Activated CD8-positive, alpha-beta memory T cell treated with anti-CD3 and anti-CD28 coated beads for 48 hours (primary cell): ENCODE measurements around the gene UBAC2.
A peak's percentile ranks its signal among the peaks of the same experiment; 100 is the strongest.
"Not testable (repeated sequence)": the region's sequence is repeated elsewhere in the genome, so short reads cannot be mapped to it uniquely, and the experiment has no call there.

ENCODE experiments used
- DNase-seq, 3 experiments: peaks; one replicate each; pipeline ENCODE4 v3.0.0-alpha.2; 2020; ENCODE audit warnings: low read depth in 2 of 3, low spot score in 2 of 3

UBAC2 gene

GRCh38 chr13:99211421-99212035 is 10.9 kb downstream of the UBAC2 start:
- no peak for DNase-seq

- no peak for DNase-seq
These were observed 13.6 kb downstream of the UBAC2 start for GRCh38 chr13:99214232-99214631.

GRCh38 chr13:99214731-99215130 is 14.1 kb downstream of the UBAC2 start:
- no peak for DNase-seq

- DNase-seq: peak in 1 of 3 experiments; percentile 31
These were observed 14.7 kb downstream of the UBAC2 start for GRCh38 chr13:99215184-99215830.

- no peak for DNase-seq
These were observed 16.9 kb downstream of the UBAC2 start for GRCh38 chr13:99217461-99218110.

GRCh38 chr13:99218126-99218525 is 17.5 kb downstream of the UBAC2 start:
- no peak for DNase-seq

- DNase-seq: no peak
These were observed 17.9 kb downstream of the UBAC2 start for GRCh38 chr13:99218545-99218944.

GRCh38 chr13:99218969-99219368 is 18.3 kb downstream of the UBAC2 start:
- no peak for DNase-seq

- DNase-seq: no peak
These were observed 19.7 kb downstream of the UBAC2 start for GRCh38 chr13:99220199-99220935.

GRCh38 chr13:99221567-99222239 is 21.0 kb downstream of the UBAC2 start:
- no peak for DNase-seq

- DNase-seq: no peak
These were observed 22.9 kb downstream of the UBAC2 start for GRCh38 chr13:99223587-99223986.

- DNase-seq: no peak
These were observed 23.4 kb downstream of the UBAC2 start for GRCh38 chr13:99224021-99224420.

GRCh38 chr13:99225078-99225477 is 24.4 kb downstream of the UBAC2 start:
- no peak for DNase-seq

- DNase-seq: no peak
These were observed 25.9 kb downstream of the UBAC2 start for GRCh38 chr13:99226513-99226912.

- no peak for DNase-seq
These were observed 26.8 kb downstream of the UBAC2 start for GRCh38 chr13:99227331-99227900.

- no peak for DNase-seq
These were observed 27.4 kb downstream of the UBAC2 start for GRCh38 chr13:99227909-99228688.

GRCh38 chr13:99228737-99229691 is 28.4 kb downstream of the UBAC2 start:
- DNase-seq: no peak

GRCh38 chr13:99230588-99230987 is 29.9 kb downstream of the UBAC2 start:
- DNase-seq: not testable (repeated sequence)

GRCh38 chr13:99230991-99231390 is 30.3 kb downstream of the UBAC2 start:
- DNase-seq: no peak
